Esophagus squamous epithelium (tissue), 4 donors: ENCODE measurements around the gene NEU4.
"Not testable (repeated sequence)": the region's sequence is repeated elsewhere in the genome, so short reads cannot be mapped to it uniquely, and the experiment has no call there.

Experiments
- CTCF ChIP-seq, 6 experiments: fragments of 450-650 bp in 4 of 6; fragments of 200-600 bp in 2 of 6; sonication (generic) in 2 of 6; IDR thresholded peaks; one replicate each; pipeline ENCODE4 v1.5.1; 2016 to 2019; ENCODE audit warnings: antibody characterized with exemption in 6 of 6, mild to moderate bottlenecking in 4 of 6, moderate library complexity in 4 of 6
- POLR2A ChIP-seq, 4 donors: fragments of 450-650 bp; IDR thresholded peaks; one replicate each; pipeline ENCODE4 v1.6.1; 2017; ENCODE audit warnings: antibody characterized with exemption in 4 of 4, mild to moderate bottlenecking in 4 of 4, moderate library complexity in 3 of 4

- TF ChIP-seq POLR2A, CTCF (IDR thresholded peaks at IDR 0.05): not testable (repeated sequence)
Observed at GRCh38 chr2:241833756-241834526, 24.9 kb downstream of the NEU4 start.
